Stimulated activated naive CD4-positive, alpha-beta T cell (primary cell): ENCODE measurements around the gene MED7.
A peak's percentile ranks its signal among the peaks of the same experiment; 100 is the strongest.

ENCODE experiments used
- DNase-seq, 6 experiments: peaks; one replicate each; lab custom pipeline; 2025; lab: John Stamatoyannopoulos, UW

MED7 gene

DNA sequence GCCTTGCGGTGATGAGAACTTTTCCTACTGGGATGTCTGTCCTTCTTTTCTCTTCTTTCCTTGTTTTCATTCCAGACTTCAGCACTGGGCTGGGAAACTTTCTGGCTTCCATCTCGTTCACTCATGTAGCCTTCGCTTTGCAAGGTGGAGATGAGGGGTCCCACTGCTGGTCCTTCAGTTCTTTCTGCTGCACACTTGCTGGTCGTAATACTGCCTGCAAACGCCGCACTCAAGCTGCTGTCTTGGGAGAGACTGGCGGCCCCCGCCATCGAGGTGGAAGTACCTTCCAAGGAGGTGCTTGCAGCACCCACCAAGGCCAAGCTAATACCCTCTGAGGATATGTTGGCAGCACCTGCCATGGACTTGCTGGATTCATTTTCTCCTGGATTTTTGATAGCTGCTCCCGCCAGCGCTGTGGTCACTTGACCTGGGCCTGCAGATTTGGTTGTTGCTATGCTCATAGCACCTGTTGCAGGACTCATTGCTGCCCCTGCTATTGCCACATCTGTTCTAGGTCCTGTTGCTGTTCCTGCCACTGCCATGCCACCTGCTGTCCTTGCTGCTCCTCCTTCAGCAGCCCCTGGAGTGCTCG, 20.4 kb upstream of the MED7 start:
- no peak for DNase-seq

- DNase-seq, result no peak
Measured at GRCh38 chr5:157161996-157162395, 19.3 kb upstream of the MED7 start.

DNA sequence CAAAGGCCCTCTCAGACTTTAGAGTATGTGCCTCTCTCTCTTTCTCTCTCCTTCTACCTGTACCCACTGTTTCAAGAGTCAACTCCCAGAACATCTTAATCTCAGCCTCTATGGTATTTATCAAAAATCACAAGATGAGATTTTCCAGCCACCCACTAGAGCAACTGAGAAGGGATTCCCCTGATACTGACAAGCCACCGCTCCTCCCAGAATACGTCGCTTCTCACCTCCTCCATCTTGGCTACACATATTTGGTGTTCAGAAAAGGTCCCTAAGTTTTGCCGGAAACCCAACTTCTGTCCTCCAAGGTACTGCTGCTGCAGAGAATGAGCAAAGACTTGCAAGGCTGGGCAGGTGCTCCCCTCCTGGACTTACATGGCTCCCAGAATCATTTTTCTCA, 17.3 kb upstream of the MED7 start:
- peak in 2 of 6 experiments; percentile 6 to 23 for DNase-seq

DNA sequence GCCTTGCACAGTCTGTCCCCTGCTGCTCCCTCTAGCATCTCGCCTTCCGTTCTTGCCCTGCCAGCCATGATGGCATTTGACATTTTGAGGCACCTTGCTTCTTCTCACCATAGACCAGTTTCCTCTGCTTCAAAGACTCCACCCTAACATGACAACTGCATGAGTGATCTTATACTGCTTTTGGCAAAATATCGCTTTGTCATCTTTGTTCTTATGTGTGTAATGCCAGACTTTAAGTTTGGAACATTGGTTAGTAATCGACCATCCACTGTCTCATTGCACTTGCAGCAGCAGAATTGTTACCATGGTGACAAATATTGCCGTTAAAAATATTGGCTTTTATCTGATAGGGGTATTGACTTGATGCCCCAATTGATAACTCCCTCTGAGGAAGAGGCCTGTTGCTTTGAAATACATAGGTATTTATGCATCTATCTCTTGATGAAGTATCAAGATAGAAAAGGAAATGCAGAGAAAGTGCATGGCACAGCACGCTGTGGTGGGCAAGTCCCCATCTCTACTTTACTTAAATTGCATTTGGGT, 16.6 kb upstream of the MED7 start:
- peak; percentile 6 to 63 (median 39) for DNase-seq

- DNase-seq, result no peak
Measured at GRCh38 chr5:157157293-157157891, 14.7 kb upstream of the MED7 start.

GRCh38 chr5:157155297-157155696, 12.6 kb upstream of the MED7 start:
- DNase-seq, result no peak

GRCh38 chr5:157150995-157151394, 8.3 kb upstream of the MED7 start:
- no peak for DNase-seq

DNA sequence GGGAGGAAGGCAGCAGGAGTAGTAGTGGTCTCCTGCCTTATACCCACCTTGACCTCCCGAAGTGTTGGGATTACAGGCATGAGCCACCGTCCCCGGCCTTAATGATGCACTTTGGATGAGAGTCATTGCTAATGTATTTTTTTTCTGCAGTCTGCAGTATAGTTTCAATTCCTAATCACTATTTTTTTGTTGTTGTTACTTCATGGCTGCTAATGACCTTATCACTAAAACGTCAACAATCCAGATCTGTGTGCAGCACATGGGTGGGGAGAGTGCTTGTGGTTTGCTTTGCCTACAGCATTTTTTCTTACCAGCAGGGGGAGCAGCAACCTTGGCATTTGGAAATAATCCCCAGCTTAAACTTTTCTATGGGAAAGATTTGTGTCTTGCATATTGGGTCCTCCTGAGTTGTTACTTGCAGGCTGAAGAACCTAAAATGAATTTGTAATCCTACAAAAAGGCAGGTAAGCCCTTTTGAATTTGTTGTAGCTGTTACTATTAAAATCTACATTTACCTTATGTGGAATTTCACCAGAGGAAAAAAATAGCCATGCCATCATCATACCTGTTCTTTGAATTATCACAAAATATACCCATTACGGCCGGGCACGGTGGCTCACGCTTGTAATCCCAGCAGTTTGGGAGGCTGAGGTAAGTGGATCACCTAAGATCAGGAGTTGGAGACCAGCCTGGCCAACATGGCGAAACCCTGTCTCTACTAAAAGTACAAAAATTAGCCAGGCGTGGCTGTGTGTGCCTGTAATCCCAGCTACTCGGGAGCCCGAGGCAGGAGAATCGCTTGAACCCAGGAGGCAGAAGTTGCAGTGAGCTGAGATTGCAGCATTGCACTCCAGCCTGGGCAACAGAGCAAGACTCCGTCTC, 6.3 kb upstream of the MED7 start:
- DNase-seq, result peak; percentile 46 to 88 (median 66)

GRCh38 chr5:157143127-157143971, 684 bp upstream of the MED7 start:
- DNase-seq, result peak in 5 of 6 experiments; percentile 15 to 90 (median 58)

DNA sequence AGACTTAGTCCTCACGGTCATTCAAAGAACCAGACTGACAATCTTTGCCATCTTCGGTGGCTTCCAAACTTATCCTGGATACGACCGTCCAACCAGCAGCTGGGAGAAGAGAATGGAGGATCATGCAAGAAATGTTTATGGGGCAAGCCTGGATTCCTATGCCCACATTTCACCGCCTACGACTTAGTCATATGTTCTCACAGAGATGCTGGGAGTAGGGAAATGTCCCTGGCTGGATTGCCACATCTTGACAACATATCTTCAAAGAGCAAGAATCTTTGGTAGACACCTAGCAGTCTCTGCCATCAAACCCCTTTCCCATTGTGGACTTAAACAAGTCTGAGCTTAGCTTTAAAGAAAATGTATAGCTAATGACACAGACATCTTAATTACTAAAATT, 5.0 kb downstream of the MED7 start:
- no peak for DNase-seq

GRCh38 chr5:157132281-157132612, 10.4 kb downstream of the MED7 start:
- DNase-seq, result no peak

GRCh38 chr5:157130925-157131324, 11.7 kb downstream of the MED7 start:
- no peak for DNase-seq

DNA sequence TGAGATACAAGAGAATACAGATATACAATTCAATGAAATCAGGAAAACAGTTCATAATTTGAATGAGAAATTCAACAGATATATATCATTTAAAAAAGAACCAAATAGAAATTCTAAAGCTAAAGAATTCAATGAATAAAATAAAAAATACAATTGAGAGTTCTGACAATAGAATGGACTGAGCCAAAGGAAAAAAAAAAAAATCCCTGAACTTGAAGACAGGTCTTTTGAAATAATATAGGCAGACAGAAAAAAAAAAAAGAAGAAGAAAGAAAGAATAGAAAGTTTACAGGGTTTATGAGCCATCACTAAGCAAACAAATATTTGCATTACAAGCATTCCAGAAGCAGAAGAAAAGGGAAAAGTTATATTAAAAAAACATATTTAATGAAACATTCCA, 21.0 kb downstream of the MED7 start:
- DNase-seq, result no peak

GRCh38 chr5:157120102-157120501, 22.6 kb downstream of the MED7 start:
- DNase-seq, result no peak

DNA sequence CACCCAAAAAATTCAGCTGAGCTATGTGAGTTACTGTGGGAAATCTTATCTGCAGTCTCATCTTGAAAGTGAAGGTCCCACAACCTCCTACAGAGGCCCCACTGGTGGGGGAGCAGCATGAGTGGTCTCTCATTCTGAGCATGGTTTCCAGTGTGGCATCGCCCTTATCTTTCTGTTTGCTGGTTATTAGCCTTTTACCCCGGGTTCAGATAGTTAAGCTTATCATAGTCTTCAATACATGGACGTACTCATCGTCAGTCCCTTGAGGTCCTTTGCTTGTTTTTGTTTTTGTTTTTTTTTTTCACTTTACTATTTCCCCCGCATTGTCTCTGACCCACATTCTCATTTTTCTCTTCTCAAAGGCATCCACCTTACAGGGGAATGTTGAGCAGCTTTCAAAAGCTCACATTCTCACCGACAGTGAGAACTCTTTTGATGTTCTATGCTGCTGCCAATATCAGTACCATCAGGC, 26.1 kb downstream of the MED7 start:
- no peak for DNase-seq

DNA sequence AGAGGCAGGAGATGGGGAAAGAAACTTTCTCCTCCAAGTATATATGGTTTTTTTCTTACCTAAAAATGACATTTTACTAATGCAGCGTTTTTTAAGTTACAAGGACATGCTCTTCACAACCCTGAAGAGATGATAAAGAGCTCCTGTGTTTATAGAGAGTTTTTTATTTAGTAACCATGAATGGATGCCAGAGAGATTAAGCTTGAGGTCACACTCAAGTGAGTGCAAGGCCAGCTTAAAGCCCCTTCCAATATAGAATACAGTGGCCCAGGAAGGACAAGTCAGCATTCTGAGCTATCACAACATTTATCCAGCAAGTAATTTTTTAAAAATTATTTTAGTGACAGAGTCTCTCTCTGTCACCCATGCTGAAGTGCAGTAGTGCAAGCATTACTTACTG, 27.2 kb downstream of the MED7 start:
- no peak for DNase-seq

GRCh38 chr5:157115012-157115411, 27.7 kb downstream of the MED7 start:
- no peak for DNase-seq

- no peak for DNase-seq
Measured at GRCh38 chr5:157113002-157113401, 29.7 kb downstream of the MED7 start.

DNA sequence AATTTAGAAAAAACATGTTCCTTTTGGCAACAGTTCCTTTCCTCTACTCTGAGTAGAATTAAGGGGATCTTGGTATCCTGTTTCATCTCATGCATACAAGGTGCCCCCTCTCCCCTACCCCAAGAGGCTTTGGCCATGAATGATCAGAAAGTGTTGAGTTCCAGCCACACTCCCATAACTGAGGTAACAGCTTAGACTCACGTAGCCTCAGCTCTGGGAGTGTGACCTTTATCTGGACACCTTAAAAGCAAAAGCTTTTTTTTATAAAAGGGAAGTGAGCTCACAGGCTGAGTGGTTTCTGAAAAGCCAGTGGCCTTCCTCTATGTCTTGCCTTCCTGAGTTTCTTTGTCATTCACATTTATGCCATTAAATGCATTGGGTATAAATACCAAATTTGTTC, 32.9 kb downstream of the MED7 start:
- peak in 3 of 6 experiments; percentile 9 to 40 (median 30) for DNase-seq

DNA sequence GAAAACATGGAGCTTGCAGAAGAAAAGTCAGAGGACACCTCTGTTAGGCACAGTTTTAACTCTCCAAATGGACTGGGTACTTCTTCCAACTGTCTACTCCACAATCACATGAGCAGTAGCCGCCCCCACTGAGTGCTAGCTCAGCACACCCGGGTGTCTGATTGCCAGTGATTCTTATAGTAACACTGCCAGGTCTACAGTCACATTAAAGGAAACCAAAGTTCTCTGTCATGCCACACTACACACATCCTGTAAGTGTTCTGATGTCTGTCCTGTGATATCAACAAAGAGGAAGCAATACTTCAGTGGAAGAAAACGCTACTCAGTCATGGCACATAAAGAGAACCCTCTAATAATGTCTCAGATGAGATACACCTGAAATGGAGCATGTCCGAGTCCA, 33.7 kb downstream of the MED7 start, which contains the start of gene HAVCR2:
Gene HAVCR2 (minus strand): TSS at position 69 of the 400 bp plus-strand sequence. CDS start 61 bp downstream, at position 8.
- DNase-seq, result peak in 5 of 6 experiments; percentile 2 to 69 (median 62)

DNA sequence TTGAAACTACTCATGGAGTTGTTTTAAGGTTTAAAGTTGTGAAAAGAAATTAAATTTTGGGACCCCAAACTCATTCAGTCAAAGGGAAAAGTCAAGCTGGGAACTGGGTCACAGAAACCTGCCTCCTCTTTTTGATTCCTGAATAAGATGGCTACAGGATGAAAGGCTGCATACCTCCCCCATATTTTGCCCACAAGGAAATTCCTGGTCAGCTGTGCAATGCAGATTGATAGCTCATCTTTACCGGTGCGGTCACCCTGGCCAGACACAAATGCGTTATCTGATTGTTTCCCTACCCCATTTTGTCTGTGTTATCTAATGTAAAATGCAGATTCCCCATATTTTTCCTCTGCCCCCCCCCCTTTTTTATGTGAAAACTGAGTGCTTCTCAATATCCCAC, 35.2 kb downstream of the MED7 start:
- no peak for DNase-seq
